GM12878 (cell line): ENCODE measurements around the gene DENND6B. TPM values are rescaled to one million over a fixed set of nuclear protein-coding genes. Genes with fewer than 3 reads are reported as not detected.

Experiments
- ATAC-seq: fragments of 200-7000 bp; cut with Tn5 transposase; 3 replicates; pipeline ENCODE4 v1.9.1; 2020; ENCODE audit warnings: mild to moderate bottlenecking, moderate library complexity
- BruUV-seq: library from RNA; stranded (reverse); fragments of 400-500 nt; replicated peaks from 2 replicates; lab custom pipeline; 2021; lab: Mats Ljungman, UMichigan
- CTCF ChIA-PET: fragments of 300-600 bp; sonication (Branson Sonifier 250); formaldehyde crosslinking; extraction: SDS; loops from one replicate; lab custom pipeline; 2021; ENCODE audit warnings: inconsistent platforms; lab: Yijun Ruan, JAX
- POLR2A ChIA-PET: fragments of 350-600 bp; formaldehyde crosslinking; extraction: SDS; loops from one replicate; lab custom pipeline; 2021; ENCODE audit warnings: inconsistent platforms; lab: Charles Lee
- RAD21 ChIA-PET: fragments of 300-600 bp; sonication (Branson Sonifier 250); formaldehyde crosslinking; loops from one replicate; lab custom pipeline; 2023; ENCODE audit warnings: antibody characterized with exemption; ENCODE audit not compliant: unreplicated experiment; lab: Charles Lee
- SMC1A ChIA-PET: fragments of 300-600 bp; sonication (Branson Sonifier 250); formaldehyde crosslinking; loops from one replicate; lab custom pipeline; 2023; ENCODE audit not compliant: unreplicated experiment, uncharacterized antibody; lab: Charles Lee
- DNase-seq: peaks from one replicate; pipeline ENCODE4 v3.0.0-alpha.2; 2011; ENCODE audit warnings: low read depth, low spot score
- FAIRE-seq: peaks from 3 replicates; lab custom pipeline; 2011; peaks lifted over from hg19 to GRCh38; lab: Jason Lieb, UNC
- H2AFZ ChIP-seq: 2 replicates; pipeline ENCODE4 v1.6.0; 2011; ENCODE audit warnings: low read depth, low read length, control low read depth; ENCODE audit not compliant: control insufficient read depth
- H3K27ac ChIP-seq: 2 replicates; pipeline ENCODE4 v1.5.1; 2011; ENCODE audit warnings: control low read depth; ENCODE audit not compliant: control insufficient read depth, insufficient read depth
- H3K27me3 ChIP-seq, 2 experiments: replicated peaks in 1 of 2; 2 replicates each; pipeline versions ENCODE4 v1.6.0 to v1.6.1; 2011; ENCODE audit warnings: low read length in 1 of 2; ENCODE audit not compliant: control insufficient read depth in 2 of 2, insufficient read depth in 2 of 2
- H3K36me3 ChIP-seq, 2 experiments: 2 replicates each; pipeline ENCODE4 v1.5.1; 2011; ENCODE audit warnings: low read length in 1 of 2; ENCODE audit not compliant: control insufficient read depth in 2 of 2, insufficient read depth in 2 of 2
- H3K4me1 ChIP-seq: 2 replicates; pipeline ENCODE4 v1.6.1; 2011; ENCODE audit warnings: mild to moderate bottlenecking, low read length, moderate library complexity, mixed read lengths; ENCODE audit not compliant: control insufficient read depth, insufficient read depth
- H3K4me2 ChIP-seq: 2 replicates; pipeline ENCODE4 v1.6.0; 2011; ENCODE audit warnings: control low read depth; ENCODE audit not compliant: control insufficient read depth, insufficient read depth
- H3K4me3 ChIP-seq: fragments of 200-600 bp; sonication (generic); 2 replicates; pipeline ENCODE4 v1.5.1; 2016
- H3K79me2 ChIP-seq: 2 replicates; pipeline ENCODE4 v1.6.0; 2011; ENCODE audit warnings: low read length; ENCODE audit not compliant: control insufficient read depth, insufficient read depth
- H3K9ac ChIP-seq: 2 replicates; pipeline ENCODE4 v1.8.0; 2011; ENCODE audit warnings: low read length, control low read depth, mixed read lengths; ENCODE audit not compliant: control insufficient read depth, insufficient read depth
- H3K9me3 ChIP-seq: replicated peaks from 3 replicates; pipeline ENCODE4 v1.5.1; 2011; ENCODE audit warnings: mild to moderate bottlenecking, low read length; ENCODE audit not compliant: control insufficient read depth, insufficient read depth
- H4K20me1 ChIP-seq: 2 replicates; pipeline ENCODE4 v1.6.0; 2011; ENCODE audit not compliant: control insufficient read depth, insufficient read depth
- CBX5 ChIP-seq: sonication (generic); IDR thresholded peaks from 2 replicates; pipeline ENCODE4 v1.6.1; 2016; ENCODE audit warnings: low read depth, moderate library complexity, mild to moderate bottlenecking, inconsistent platforms
- HDGF ChIP-seq: fragments of 450-650 bp; IDR thresholded peaks from 2 replicates; pipeline ENCODE4 v1.6.1; 2016; ENCODE audit warnings: antibody characterized with exemption
- SIN3A ChIP-seq: IDR thresholded peaks from 2 replicates; pipeline ENCODE4 v1.6.1; 2012; ENCODE audit warnings: low read depth, low read length, improper control_type of control experiment
- ZNF622 ChIP-seq: fragments of 450-650 bp; IDR thresholded peaks from 2 replicates; pipeline ENCODE4 v1.6.1; 2017; ENCODE audit warnings: mild to moderate bottlenecking, inconsistent platforms
- WGBS: methylation state at CpG from one replicate; pipeline ENCODE4 v1.1.6; 2016; ENCODE audit warnings: low lambda C conversion rate; ENCODE audit not compliant: insufficient replicate concordance, insufficient coverage; ENCODE audit errors: missing lambda C conversion rate; 5-methylcytosine and 5-hydroxymethylcytosine counted together
- in situ Hi-C: fragments of 300-500 bp; cut with MboI; formaldehyde crosslinking; loops from 9 replicates; pipeline ENCODE4 v1.14.3; 2018; ENCODE audit warnings: mixed read lengths
- intact Hi-C: fragments of 100-400 bp; cut with micrococcal nuclease; formaldehyde crosslinking; loops from one replicate; pipeline ENCODE4 v1.14.2; 2022; ENCODE audit not compliant: unreplicated experiment
- polyA plus RNA-seq, 11 experiments: library from polyadenylated mRNA; depleted of rRNA in 4 of 11; unstranded in 6 of 11; stranded (reverse) in 5 of 11; fragments of >200 nt; fragmentation: Nextera tagmentation in 4 of 11; fragmentation: Illumina TruSeq in 1 of 11; extraction: Ambion mirVana in 4 of 11; extraction: Trizol in 1 of 11; gene quantifications; 1 replicate in 1 of 11; 2 replicates in 10 of 11; pipeline versions ENCODE4 v1.2.1 to v1.2.3, GENCODE V29; 2011 to 2016; ENCODE audit warnings: inconsistent platforms in 2 of 11, missing spikeins in 2 of 11, low read depth in 1 of 11
- total RNA-seq, 4 experiments: library from RNA; depleted of rRNA in 3 of 4; stranded (reverse); fragments of >200 nt in 3 of 4; fragmentation: Illumina TruSeq in 1 of 4; extraction: Trizol in 1 of 4; gene quantifications; 2 replicates each; pipeline versions ENCODE4 v1.2.1 to v1.2.3, GENCODE V29; 2013 to 2021
- TF ChIP-seq, protein P1 (sequence below): fragments of 150-350 bp; IDR thresholded peaks from 2 replicates; pipeline ENCODE4 v1.6.1; 2014; ENCODE audit warnings: mild to moderate bottlenecking, low read depth, low read length

DENND6B gene
- total and polyA plus RNA-seq, 10 of the 15 experiments (the other 5 are each of a cell fraction or from before 2014, with no cell fraction given): 0.72 to 11.3 (median 6.2) TPM

DNA sequence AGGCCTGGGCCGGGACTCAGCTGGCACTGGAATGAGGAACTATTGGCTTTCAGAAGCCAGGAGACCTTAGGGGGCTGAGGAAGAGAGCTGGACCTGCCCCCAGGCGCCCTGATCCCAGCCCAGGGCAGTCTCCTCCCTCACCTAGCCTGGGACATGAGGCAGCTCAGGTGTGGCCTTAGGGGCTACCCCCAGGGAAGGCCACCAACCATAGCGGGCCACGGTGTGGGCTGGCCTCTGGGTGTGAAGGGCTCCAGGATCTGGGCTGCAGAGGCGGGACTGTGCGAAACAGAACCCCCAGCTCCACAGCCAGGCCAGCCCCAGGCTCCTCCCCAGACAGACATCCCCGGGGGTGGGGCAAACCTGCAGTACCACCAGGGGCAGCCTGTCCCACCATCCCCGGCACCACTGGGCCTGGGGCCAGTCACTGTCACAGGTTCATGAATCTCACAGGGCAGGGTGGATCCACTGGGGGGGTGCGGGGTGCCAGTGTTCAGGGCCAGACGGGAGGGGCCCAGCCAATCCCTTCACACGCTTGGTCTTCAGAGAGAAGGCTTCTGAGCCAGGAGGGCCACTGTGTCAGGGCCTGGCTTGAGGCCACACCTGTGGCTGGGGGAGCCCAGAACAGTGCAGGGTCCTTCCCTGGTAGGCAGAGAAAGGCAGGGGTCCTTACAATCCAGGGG is 22.8 kb downstream of the DENND6B start (continued):
- TF ChIP-seq, protein P1, sequence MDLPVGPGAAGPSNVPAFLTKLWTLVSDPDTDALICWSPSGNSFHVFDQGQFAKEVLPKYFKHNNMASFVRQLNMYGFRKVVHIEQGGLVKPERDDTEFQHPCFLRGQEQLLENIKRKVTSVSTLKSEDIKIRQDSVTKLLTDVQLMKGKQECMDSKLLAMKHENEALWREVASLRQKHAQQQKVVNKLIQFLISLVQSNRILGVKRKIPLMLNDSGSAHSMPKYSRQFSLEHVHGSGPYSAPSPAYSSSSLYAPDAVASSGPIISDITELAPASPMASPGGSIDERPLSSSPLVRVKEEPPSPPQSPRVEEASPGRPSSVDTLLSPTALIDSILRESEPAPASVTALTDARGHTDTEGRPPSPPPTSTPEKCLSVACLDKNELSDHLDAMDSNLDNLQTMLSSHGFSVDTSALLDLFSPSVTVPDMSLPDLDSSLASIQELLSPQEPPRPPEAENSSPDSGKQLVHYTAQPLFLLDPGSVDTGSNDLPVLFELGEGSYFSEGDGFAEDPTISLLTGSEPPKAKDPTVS: no peak
- peak; percentile 38; the same call in 1 of the 2 replicates for TF ChIP-seq HDGF
- no peak for TF ChIP-seq CBX5
- no peak for TF ChIP-seq ZNF622
- TF ChIP-seq, all 136 proteins: peak for 4

DNA sequence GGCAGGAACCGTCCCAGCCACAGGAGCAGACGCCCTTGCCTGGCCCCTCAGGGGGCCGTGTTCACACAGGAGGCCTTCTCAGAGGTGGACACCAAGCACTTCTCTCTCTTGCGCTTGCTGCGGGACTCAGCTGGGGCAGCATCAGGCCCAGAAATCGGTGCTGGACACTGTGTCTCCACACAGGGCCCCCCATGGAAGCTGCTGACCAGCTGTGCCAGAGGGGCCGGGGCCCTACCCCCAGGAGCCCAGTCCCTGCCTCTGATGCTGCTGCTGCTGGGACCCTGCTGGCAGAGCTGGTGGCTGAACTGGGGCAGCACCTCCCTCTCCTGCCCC is 23.3 kb downstream of the DENND6B start:
- peak overlapping the region; percentile 94 for H3K4me2 ChIP-seq
- CTCF ChIA-PET: interaction anchor here (0.7 to 3.3 kb wide), 7 partner anchors 9 to 318 kb away, joined by 3 to 19 read pairs (median 10); partner anchors contain the start of gene DENND6B

More for the DNA sequence above, 23.3 kb downstream of the DENND6B start:
- RAD21 ChIA-PET: interaction anchor here (1.5 to 3.8 kb wide), 4 partner anchors 8 to 38 kb away, joined by 3 to 13 read pairs (median 8); no protein-coding TSS in a partner anchor
- H3K9me3 ChIP-seq: no peaks in the 10 kb centered on the region
- H4K20me1 ChIP-seq: peaks cover 4% of the 10 kb centered on the region; the same call in 1 of the 2 replicates
- H3K4me1 ChIP-seq: peaks cover 54% of the 10 kb centered on the region
- peaks cover 80% of the 10 kb centered on the region for H3K79me2 ChIP-seq
- H2AFZ ChIP-seq: no peak overlapping the region
- 87% methylated on average over 7 of the region's 7 CpGs for WGBS
- no peaks in the 10 kb centered on the region for H3K27me3 ChIP-seq
- H3K4me3 ChIP-seq: 0 out of 2 replicates have a peak overlapping the region, but pooled peaks have one; percentile 22
- POLR2A ChIA-PET: interaction anchor here (0.8 to 3.8 kb wide), 4 partner anchors 10 to 59 kb away, joined by 3 to 22 read pairs (median 6); no protein-coding TSS in a partner anchor
- peak overlapping the region; percentile 60; the same call in 1 of the 2 replicates for H3K9ac ChIP-seq
- no peak for DNase-seq
- no peak for TF ChIP-seq SIN3A
- BruUV-seq: no TSS peak
- no peak for ATAC-seq
- intact Hi-C loops: no loop called here
- FAIRE-seq: no peak
- peaks cover 2 to 3% of the 10 kb centered on the region in 2 experiments; a peak in 2 of 4 replicates for H3K36me3 ChIP-seq
- in situ Hi-C loops: no loop called here
- peak overlapping the region; percentile 44 for H3K27ac ChIP-seq
- SMC1A ChIA-PET: interaction anchor here (4.2 kb wide), 1 partner anchor 10 kb away, joined by 21 read pairs; no protein-coding TSS in a partner anchor
